22Rv1 (cell line): ENCODE data around the gene FAM13C.

ENCODE experiments used
- ZFX ChIP-seq: fragments of 450-650 bp; IDR thresholded peaks from 2 replicates; pipeline ENCODE4 v1.6.1; 2017; ENCODE audit warnings: antibody characterized with exemption, borderline replicate concordance
- TF ChIP-seq, protein P1 (sequence below): fragments of 450-650 bp; IDR thresholded peaks from 2 replicates; pipeline ENCODE4 v1.5.1; 2017; ENCODE audit warnings: mild to moderate bottlenecking

- TF ChIP-seq, protein P1, sequence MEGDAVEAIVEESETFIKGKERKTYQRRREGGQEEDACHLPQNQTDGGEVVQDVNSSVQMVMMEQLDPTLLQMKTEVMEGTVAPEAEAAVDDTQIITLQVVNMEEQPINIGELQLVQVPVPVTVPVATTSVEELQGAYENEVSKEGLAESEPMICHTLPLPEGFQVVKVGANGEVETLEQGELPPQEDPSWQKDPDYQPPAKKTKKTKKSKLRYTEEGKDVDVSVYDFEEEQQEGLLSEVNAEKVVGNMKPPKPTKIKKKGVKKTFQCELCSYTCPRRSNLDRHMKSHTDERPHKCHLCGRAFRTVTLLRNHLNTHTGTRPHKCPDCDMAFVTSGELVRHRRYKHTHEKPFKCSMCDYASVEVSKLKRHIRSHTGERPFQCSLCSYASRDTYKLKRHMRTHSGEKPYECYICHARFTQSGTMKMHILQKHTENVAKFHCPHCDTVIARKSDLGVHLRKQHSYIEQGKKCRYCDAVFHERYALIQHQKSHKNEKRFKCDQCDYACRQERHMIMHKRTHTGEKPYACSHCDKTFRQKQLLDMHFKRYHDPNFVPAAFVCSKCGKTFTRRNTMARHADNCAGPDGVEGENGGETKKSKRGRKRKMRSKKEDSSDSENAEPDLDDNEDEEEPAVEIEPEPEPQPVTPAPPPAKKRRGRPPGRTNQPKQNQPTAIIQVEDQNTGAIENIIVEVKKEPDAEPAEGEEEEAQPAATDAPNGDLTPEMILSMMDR = no peak
- TF ChIP-seq ZFX = no peak
Measured at GRCh38 chr10:59252491-59252890, 109.9 kb downstream of the FAM13C start.
